HCEC 1CT (cell line): Measurements from ENCODE around the gene TMEM132C.

Source experiments
- DNase-seq: peaks from one replicate; pipeline ENCODE4 v3.0.0-alpha.2; 2017

Gene TMEM132C

GRCh38 chr12:128729628-128730121 is 462.7 kb downstream of the TMEM132C start:
- DNase-seq = no peak

- DNase-seq = no peak
Measured at GRCh38 chr12:128734371-128734770, 467.4 kb downstream of the TMEM132C start.

- no peak for DNase-seq
Measured at GRCh38 chr12:128737292-128737966, 470.5 kb downstream of the TMEM132C start.

DNA sequence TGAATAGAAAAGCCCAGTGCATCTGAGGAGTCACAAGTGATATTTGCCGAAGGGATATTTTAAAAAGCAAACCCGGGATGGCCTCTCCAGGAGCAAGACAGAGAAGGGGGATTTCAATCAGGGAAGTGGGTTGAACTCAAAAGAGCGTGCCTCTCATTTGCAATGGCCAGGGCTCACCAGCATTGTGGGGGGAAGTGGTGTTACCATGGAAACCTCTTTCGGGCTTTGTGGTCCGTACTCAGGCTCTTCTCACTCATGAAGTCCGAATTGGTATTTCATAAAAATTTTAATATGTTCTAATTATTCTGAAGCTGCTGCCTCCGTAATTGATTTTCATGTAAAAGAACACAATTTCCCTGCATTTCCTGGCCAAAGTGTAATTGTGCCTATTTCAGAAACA is 476.9 kb downstream of the TMEM132C start:
- no peak for DNase-seq

DNA sequence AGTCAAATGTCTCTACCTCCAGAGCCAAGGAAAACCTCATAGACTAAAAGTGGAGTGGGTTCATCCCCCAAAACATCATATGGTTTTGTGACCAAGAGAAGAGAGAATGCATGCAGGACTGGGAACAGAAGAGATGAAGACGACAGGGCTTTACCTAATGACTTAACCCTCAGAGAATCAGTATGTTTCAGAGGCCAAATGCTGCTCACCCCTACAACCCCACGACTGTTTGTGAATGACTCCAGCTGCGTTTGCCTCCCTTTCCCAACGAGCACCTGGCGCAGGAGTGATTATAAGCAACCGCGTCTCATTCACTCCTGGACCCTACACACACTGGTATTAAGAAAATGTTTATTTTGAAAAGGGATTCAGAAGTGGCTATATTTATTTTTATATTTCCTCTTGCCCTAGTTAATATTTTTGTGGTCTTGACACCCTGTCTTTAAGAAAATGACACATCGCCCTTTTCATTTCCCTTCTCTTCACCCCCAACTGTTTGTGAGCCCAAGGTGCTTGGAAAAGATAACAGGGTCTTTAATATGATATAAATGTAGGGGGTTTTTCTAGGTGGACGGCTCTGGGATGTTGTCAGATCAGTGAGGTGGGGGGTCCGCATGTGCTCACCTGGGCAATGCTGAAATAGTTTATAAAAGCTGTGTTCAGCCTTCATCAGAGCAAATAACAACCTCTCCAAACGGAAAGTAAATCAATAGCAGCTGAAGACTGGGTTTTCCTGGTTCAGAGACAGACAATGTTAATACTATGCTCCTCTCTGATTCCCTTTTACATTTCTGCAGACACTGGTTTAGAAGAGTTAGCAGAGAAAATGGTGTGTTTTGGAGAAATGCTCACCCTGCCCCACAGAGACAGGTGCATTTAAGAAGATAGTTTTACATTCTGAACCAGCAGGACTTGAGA is 479.1 kb downstream of the TMEM132C start:
- DNase-seq = no peak

GRCh38 chr12:128747441-128747840 is 480.5 kb downstream of the TMEM132C start:
- no peak for DNase-seq

DNA sequence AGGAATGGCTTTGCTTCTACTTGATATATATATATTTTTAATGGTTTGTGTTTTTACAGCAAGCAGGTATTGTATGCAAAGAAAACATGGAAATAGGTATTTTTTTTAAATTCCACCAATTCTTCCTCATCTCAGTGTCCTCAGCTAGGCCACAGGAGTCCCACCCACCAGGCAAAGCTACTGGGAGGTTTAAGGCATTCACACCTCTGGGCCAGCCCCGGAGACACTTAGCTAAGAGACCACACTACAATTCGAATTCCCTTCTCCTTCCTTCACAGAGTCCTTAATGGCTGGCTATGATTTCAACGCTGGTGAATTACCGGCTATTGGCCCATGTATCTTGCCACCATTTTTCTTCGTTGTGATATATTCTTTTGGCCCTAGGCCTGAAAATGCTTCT is 485.4 kb downstream of the TMEM132C start:
- no peak for DNase-seq

- DNase-seq = no peak
Measured at GRCh38 chr12:128753438-128753837, 486.5 kb downstream of the TMEM132C start.

DNA sequence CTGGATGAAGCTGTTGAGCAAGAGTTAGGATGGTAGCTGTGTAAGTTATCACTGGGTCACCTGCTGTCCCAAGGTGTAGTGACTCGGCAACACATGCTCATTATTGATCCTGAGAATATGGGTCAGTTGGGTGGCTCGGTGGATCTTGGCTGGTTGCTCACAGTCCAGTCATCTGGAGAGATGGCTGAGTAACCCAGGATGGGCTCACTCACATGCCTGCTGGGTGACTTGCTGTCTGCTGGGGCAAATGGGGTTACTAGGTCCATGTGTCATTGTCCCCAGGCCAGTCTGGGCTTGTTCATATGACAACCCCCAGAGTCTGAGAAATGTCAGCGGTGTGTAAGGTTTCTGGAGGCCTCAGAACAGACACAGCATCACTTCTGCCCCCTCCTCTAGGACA is 487.3 kb downstream of the TMEM132C start:
- no peak for DNase-seq

DNA sequence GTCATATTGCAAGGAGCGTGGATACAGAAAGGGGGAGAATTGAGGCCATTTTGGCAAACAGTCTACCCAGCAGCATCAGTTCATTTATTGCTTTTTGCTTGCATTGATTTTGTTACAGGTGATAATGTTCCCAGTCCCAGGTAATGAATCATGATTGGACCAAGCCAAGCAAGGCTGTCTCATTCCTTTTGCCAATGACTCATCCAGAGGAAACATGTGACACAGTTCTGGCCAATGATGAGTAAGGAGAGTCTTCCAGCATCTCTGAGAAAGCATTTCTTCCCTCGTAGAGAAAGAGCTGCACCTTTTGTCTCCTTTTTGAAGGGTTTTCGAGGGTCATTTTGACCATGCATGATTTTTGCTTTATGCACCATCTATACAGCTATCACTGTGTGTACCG is 488.6 kb downstream of the TMEM132C start:
- DNase-seq = no peak
